K562 (cell line): ENCODE measurements around the gene GFOD1. TPM values are rescaled to one million over a fixed set of nuclear protein-coding genes. Genes with fewer than 3 reads are reported as not detected.

ENCODE experiments used
- BCOR ChIP-seq: fragments of 450-650 bp; IDR thresholded peaks from 2 replicates; pipeline ENCODE4 v1.6.1; 2016
- BRCA1 ChIP-seq, 2 experiments: fragments of 450-650 bp in 1 of 2; sonication (generic) in 1 of 2; formaldehyde crosslinking in 1 of 2; IDR thresholded peaks; 2 replicates each; pipeline versions ENCODE4 v1.5.0 to v1.6.1; 2017 to 2020; ENCODE audit warnings: mild to moderate bottlenecking in 1 of 2, missing genetic modification reagents in 1 of 2
- FOXA3 ChIP-seq, 2 experiments: fragments of 450-650 bp in 1 of 2; sonication (generic) in 1 of 2; formaldehyde crosslinking; IDR thresholded peaks in 1 of 2; conservative IDR thresholded peaks in 1 of 2; 2 replicates each; pipeline versions ENCODE4 v1.4.0 to v1.8.0; 2020 to 2022; ENCODE audit warnings: mild to moderate bottlenecking in 2 of 2, missing genetic modification reagents in 1 of 2
- GATA2 ChIP-seq: sonication (generic); formaldehyde crosslinking; IDR thresholded peaks from 2 replicates; pipeline ENCODE4 v1.4.0; 2020; ENCODE audit warnings: mild to moderate bottlenecking, missing genetic modification reagents
- HLTF ChIP-seq: fragments of 450-650 bp; IDR thresholded peaks from 2 replicates; pipeline ENCODE4 v1.6.1; 2016
- KLF16 ChIP-seq: IDR thresholded peaks from 2 replicates; pipeline ENCODE4 v1.6.1; 2016; ENCODE audit warnings: antibody characterized with exemption
- MAFF ChIP-seq: IDR thresholded peaks from 2 replicates; pipeline ENCODE4 v1.6.1; 2012; ENCODE audit warnings: low read length, improper control_type of control experiment
- MCM7 ChIP-seq, 2 experiments: fragments of 450-650 bp; IDR thresholded peaks; 2 replicates each; pipeline ENCODE4 v1.6.1; 2016 to 2018
- MLLT1 ChIP-seq, 2 experiments: fragments of 450-650 bp; IDR thresholded peaks; 2 replicates each; pipeline ENCODE4 v1.6.1; 2016
- NFYB ChIP-seq: IDR thresholded peaks from 2 replicates; pipeline ENCODE4 v1.6.1; 2011; ENCODE audit warnings: mild to moderate bottlenecking, moderate library complexity; ENCODE audit not compliant: insufficient read length; ENCODE audit errors: extremely low read depth
- PPARD ChIP-seq: fragments of 250-450 bp; sonication (Bioruptor Pico); IDR thresholded peaks from 2 replicates; pipeline ENCODE4 v1.8.0; 2022; ENCODE audit warnings: inconsistent platforms, mild to moderate bottlenecking, moderate library complexity
- PREB ChIP-seq: sonication (generic); formaldehyde crosslinking; IDR thresholded peaks from 2 replicates; pipeline ENCODE4 v1.8.1; 2023; ENCODE audit warnings: mild to moderate bottlenecking, missing genetic modification reagents
- SMARCC2 ChIP-seq: fragments of 450-650 bp; IDR thresholded peaks from 2 replicates; pipeline ENCODE4 v1.6.1; 2017; ENCODE audit warnings: antibody characterized with exemption, moderate library complexity, mild to moderate bottlenecking, low read depth
- STAT5A ChIP-seq: IDR thresholded peaks from 2 replicates; pipeline ENCODE4 v1.6.1; 2012; ENCODE audit warnings: low read length, inconsistent platforms, borderline replicate concordance
- TSHZ1 ChIP-seq: fragments of 250-450 bp; sonication (Bioruptor Pico); IDR thresholded peaks from 2 replicates; pipeline ENCODE4 v1.4.0; 2020; ENCODE audit warnings: mild to moderate bottlenecking, moderate library complexity
- XRCC5 ChIP-seq: fragments of 200-400 bp; formaldehyde crosslinking; IDR thresholded peaks from 2 replicates; pipeline ENCODE4 v1.6.1; 2017; ENCODE audit warnings: low read depth, mild to moderate bottlenecking, low read length
- ZNF589 ChIP-seq: fragments of 200-800 bp; sonication (Bioruptor generic); IDR thresholded peaks from 2 replicates; pipeline ENCODE4 v1.6.1; 2016; ENCODE audit warnings: low read depth, missing genetic modification characterization, missing compliant biosample characterization
- ZNF696 ChIP-seq: fragments of 250-450 bp; sonication (Bioruptor Pico); conservative IDR thresholded peaks from 2 replicates; pipeline ENCODE4 v1.4.0; 2020; ENCODE audit warnings: mild to moderate bottlenecking, moderate library complexity
- ZNF75A ChIP-seq: fragments of 450-650 bp; formaldehyde crosslinking; IDR thresholded peaks from 2 replicates; pipeline ENCODE4 v1.4.0; 2020; ENCODE audit warnings: mild to moderate bottlenecking
- ZNF79 ChIP-seq: fragments of 250-450 bp; sonication (Bioruptor Pico); IDR thresholded peaks from 2 replicates; pipeline ENCODE4 v1.4.0; 2020; ENCODE audit warnings: low read depth, mild to moderate bottlenecking, moderate library complexity
- polyA plus RNA-seq, 8 experiments: library from polyadenylated mRNA; depleted of rRNA in 4 of 8; stranded (reverse) in 5 of 8; unstranded in 3 of 8; fragments of >200 nt; fragmentation: Nextera tagmentation in 2 of 8; fragmentation: Illumina TruSeq in 1 of 8; extraction: Ambion mirVana in 2 of 8; extraction: Trizol in 1 of 8; gene quantifications; 2 replicates each; pipeline versions ENCODE4 v1.2.1 to v1.2.3, GENCODE V29; 2011 to 2014; ENCODE audit warnings: inconsistent platforms in 1 of 8, missing spikeins in 1 of 8
- total RNA-seq, 7 experiments: library from RNA; depleted of rRNA in 6 of 7; stranded (reverse); fragments of >200 nt in 6 of 7; fragmentation: Illumina TruSeq in 2 of 7; extraction: Trizol in 2 of 7; gene quantifications; 2 replicates each; pipeline versions ENCODE4 v1.2.1 to v1.2.3, GENCODE V29; 2011 to 2021; ENCODE audit warnings: low replicate concordance in 1 of 7

GFOD1 gene
- total and polyA plus RNA-seq, 9 of the 15 experiments (the other 6 are each of a cell fraction or from before 2014, with no cell fraction given), result 3.8 to 12.0 (median 8.2) TPM

GRCh38 chr6:13395272-13396237 lies 91.8 kb downstream of the GFOD1 start (continued):
- TF ChIP-seq TSHZ1 (CRISPR knock-in tag) (no peak), ZNF79 (CRISPR knock-in tag) (no peak), PREB (CRISPR knock-in tag) (0 out of 2 replicates have a peak, but pooled peaks have one; percentile 21), XRCC5 (no peak), ZNF696 (CRISPR knock-in tag) (no peak), KLF16 (peak; percentile 92), BCOR (peak; percentile 53; the same call in 1 of the 2 replicates), GATA2 (CRISPR knock-in tag) (peak; percentile 86), ZNF589 (CRISPR knock-in tag) (0 out of 2 replicates have a peak, but pooled peaks have one; percentile 57), FOXA3 (CRISPR knock-in tag; conservative IDR thresholded peaks at IDR 0.05 in 1 of 2, IDR thresholded peaks at IDR 0.05 in 1 of 2) (no peak), MAFF (peak; percentile 97), SMARCC2 (peak; percentile 96), ZNF75A (CRISPR knock-in tag) (no peak), PPARD (CRISPR knock-in tag) (no peak), MLLT1 (IDR thresholded peaks at IDR 0.05) (no peak), NFYB (no peak), MCM7 (IDR thresholded peaks at IDR 0.05) (no peak), STAT5A (peak; percentile 86), HLTF (no peak), BRCA1 (IDR thresholded peaks at IDR 0.05) (no peak), BRCA1 (CRISPR knock-in tag; IDR thresholded peaks at IDR 0.05) (no peak)
